HepG2 (cell line): ENCODE measurements around the gene BSG. TPM values are rescaled to one million over a fixed set of nuclear protein-coding genes. Genes with fewer than 3 reads are reported as not detected.
A peak's percentile ranks its signal among the peaks of the same experiment; 100 is the strongest.

Experiments
- BHLHE40 ChIP-seq: IDR thresholded peaks from 2 replicates; pipeline ENCODE4 v1.6.1; 2011; ENCODE audit warnings: low read length, improper control_type of control experiment
- CCAR2 ChIP-seq: fragments of 200-400 bp; formaldehyde crosslinking; optimal IDR thresholded peaks from 2 replicates; pipeline ENCODE3; 2018; ENCODE audit warnings: low read depth, mild to moderate bottlenecking, low read length, moderate library complexity
- GFI1 ChIP-seq: sonication (generic); formaldehyde crosslinking; IDR thresholded peaks from 2 replicates; pipeline ENCODE4 v1.5.0; 2020; ENCODE audit warnings: missing genetic modification reagents, mild to moderate bottlenecking, borderline replicate concordance
- GTF3A ChIP-seq: sonication (generic); formaldehyde crosslinking; conservative IDR thresholded peaks from 2 replicates; pipeline ENCODE4 v1.4.0; 2020; ENCODE audit warnings: mild to moderate bottlenecking, missing genetic modification reagents
- JUN ChIP-seq: sonication (generic); formaldehyde crosslinking; IDR thresholded peaks from 2 replicates; pipeline ENCODE4 v1.4.0; 2020; ENCODE audit warnings: mild to moderate bottlenecking, missing genetic modification reagents
- MBD4 ChIP-seq: IDR thresholded peaks from 2 replicates; pipeline ENCODE4 v1.6.1; 2012; ENCODE audit warnings: low read length, inconsistent platforms, borderline replicate concordance
- MXD4 ChIP-seq: IDR thresholded peaks from 2 replicates; pipeline ENCODE4 v1.6.1; 2016; ENCODE audit warnings: mild to moderate bottlenecking, missing biosample characterization, missing genetic modification reagents
- NFKBIZ ChIP-seq: IDR thresholded peaks from 2 replicates; pipeline ENCODE4 v1.6.1; 2018; ENCODE audit warnings: missing genetic modification reagents, missing compliant biosample characterization
- RFXAP ChIP-seq: sonication (generic); formaldehyde crosslinking; IDR thresholded peaks from 2 replicates; pipeline ENCODE4 v1.4.0; 2020; ENCODE audit warnings: missing genetic modification reagents, borderline replicate concordance
- TGIF2 ChIP-seq: IDR thresholded peaks from 2 replicates; pipeline ENCODE4 v1.6.1; 2016; ENCODE audit warnings: control low read depth, missing compliant biosample characterization
- ZBTB38 ChIP-seq: sonication (generic); formaldehyde crosslinking; IDR thresholded peaks from 2 replicates; pipeline ENCODE4 v1.5.1; 2020; ENCODE audit warnings: mild to moderate bottlenecking, missing genetic modification reagents
- ZNF12 ChIP-seq: sonication (generic); formaldehyde crosslinking; IDR thresholded peaks from 2 replicates; pipeline ENCODE4 v1.5.0; 2020; ENCODE audit warnings: missing genetic modification reagents
- ZNF563 ChIP-seq: sonication (generic); formaldehyde crosslinking; IDR thresholded peaks from 2 replicates; pipeline ENCODE4 v1.8.0; 2022; ENCODE audit warnings: mild to moderate bottlenecking, moderate library complexity, missing genetic modification reagents
- ZNF605 ChIP-seq: sonication (generic); formaldehyde crosslinking; IDR thresholded peaks from 2 replicates; pipeline ENCODE4 v1.8.0; 2022; ENCODE audit warnings: mild to moderate bottlenecking, missing genetic modification reagents
- ZNF607 ChIP-seq: sonication (generic); formaldehyde crosslinking; IDR thresholded peaks from 2 replicates; pipeline ENCODE4 v1.5.1; 2020; ENCODE audit warnings: missing genetic modification reagents, mild to moderate bottlenecking, borderline replicate concordance
- ZNF678 ChIP-seq: sonication (generic); formaldehyde crosslinking; IDR thresholded peaks from 2 replicates; pipeline ENCODE4 v1.4.0; 2020; ENCODE audit warnings: mild to moderate bottlenecking, missing genetic modification reagents
- ZNF777 ChIP-seq: sonication (generic); formaldehyde crosslinking; IDR thresholded peaks from 2 replicates; pipeline ENCODE4 v1.4.0; 2020; ENCODE audit warnings: missing genetic modification reagents
- polyA plus RNA-seq, 8 experiments: library from polyadenylated mRNA; depleted of rRNA in 3 of 8; stranded (reverse) in 7 of 8; unstranded in 1 of 8; fragments of >200 nt; fragmentation: Illumina TruSeq in 4 of 8; extraction: Trizol in 4 of 8; gene quantifications; 2 replicates each; pipeline versions ENCODE4 v1.2.1 to v1.2.3, GENCODE V29; 2011 to 2016; ENCODE audit warnings: low read depth in 4 of 8, missing spikeins in 1 of 8, mixed read lengths in 1 of 8; ENCODE audit not compliant: insufficient read depth in 1 of 8
- total RNA-seq, 5 experiments: library from RNA; depleted of rRNA; stranded (reverse); fragments of >200 nt; fragmentation: Illumina TruSeq; extraction: Trizol; gene quantifications; 2 replicates each; pipeline ENCODE4 v1.2.3, GENCODE V29; 2016; ENCODE audit warnings: low read depth in 1 of 5
- TF ChIP-seq, protein P1 (sequence below): sonication (generic); formaldehyde crosslinking; IDR thresholded peaks from 2 replicates; pipeline ENCODE4 v1.4.0; 2020; ENCODE audit warnings: missing genetic modification reagents, borderline replicate concordance
- TF ChIP-seq, protein P2 (sequence below): sonication (generic); formaldehyde crosslinking; IDR thresholded peaks from 2 replicates; pipeline ENCODE4 v1.9.0; 2022; ENCODE audit warnings: missing genetic modification reagents, mild to moderate bottlenecking, borderline replicate concordance
- TF ChIP-seq, protein P3 (sequence below): sonication (generic); formaldehyde crosslinking; IDR thresholded peaks from 2 replicates; pipeline ENCODE4 v1.8.1; 2023; ENCODE audit warnings: mild to moderate bottlenecking, moderate library complexity, missing genetic modification reagents
- TF ChIP-seq, protein P4 (sequence below): sonication (generic); formaldehyde crosslinking; IDR thresholded peaks from 2 replicates; pipeline ENCODE4 v1.9.0; 2021; ENCODE audit warnings: missing genetic modification reagents, borderline replicate concordance

Gene BSG
- total and polyA plus RNA-seq, 2 of the 13 experiments (the other 11 are each of a cell fraction or from before 2014, with no cell fraction given) = 309 to 754 TPM

DNA sequence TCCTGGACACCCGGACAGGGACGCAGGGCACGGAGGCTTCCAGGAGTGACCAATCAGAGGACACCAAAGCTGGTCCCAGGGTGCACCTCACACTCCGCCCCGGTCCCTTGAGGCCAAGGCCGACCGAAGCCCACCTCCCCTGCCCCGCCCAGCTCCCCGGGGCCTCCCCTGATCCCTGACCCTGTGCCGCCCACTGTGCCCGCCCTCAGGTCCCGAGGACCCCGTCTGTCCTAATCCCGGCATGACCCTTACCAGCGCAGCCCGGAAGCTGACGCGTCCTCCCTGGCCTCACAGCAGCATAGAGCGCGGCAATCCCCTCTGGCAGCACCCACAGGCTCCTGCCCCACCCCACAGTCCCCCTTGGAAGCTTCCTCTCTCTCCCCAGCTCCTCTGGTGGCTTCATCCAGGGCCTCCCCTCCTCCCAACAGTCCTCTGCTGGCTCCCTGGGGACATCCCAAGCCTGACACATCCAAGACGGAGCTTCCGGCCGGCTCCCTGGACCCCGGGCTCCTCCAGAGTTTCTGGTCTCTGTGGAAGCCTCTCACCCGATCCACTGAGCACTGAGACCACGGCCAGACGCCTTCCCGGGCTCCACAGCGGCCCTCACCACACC is 48.2 kb upstream of the BSG start (continued):
- no peak for TF ChIP-seq ZNF605 (CRISPR knock-in tag)
- peak; percentile 89; the same call in 1 of the 2 replicates for TF ChIP-seq RFXAP (CRISPR knock-in tag)
- TF ChIP-seq GTF3A = no peak
- TF ChIP-seq, protein P1, sequence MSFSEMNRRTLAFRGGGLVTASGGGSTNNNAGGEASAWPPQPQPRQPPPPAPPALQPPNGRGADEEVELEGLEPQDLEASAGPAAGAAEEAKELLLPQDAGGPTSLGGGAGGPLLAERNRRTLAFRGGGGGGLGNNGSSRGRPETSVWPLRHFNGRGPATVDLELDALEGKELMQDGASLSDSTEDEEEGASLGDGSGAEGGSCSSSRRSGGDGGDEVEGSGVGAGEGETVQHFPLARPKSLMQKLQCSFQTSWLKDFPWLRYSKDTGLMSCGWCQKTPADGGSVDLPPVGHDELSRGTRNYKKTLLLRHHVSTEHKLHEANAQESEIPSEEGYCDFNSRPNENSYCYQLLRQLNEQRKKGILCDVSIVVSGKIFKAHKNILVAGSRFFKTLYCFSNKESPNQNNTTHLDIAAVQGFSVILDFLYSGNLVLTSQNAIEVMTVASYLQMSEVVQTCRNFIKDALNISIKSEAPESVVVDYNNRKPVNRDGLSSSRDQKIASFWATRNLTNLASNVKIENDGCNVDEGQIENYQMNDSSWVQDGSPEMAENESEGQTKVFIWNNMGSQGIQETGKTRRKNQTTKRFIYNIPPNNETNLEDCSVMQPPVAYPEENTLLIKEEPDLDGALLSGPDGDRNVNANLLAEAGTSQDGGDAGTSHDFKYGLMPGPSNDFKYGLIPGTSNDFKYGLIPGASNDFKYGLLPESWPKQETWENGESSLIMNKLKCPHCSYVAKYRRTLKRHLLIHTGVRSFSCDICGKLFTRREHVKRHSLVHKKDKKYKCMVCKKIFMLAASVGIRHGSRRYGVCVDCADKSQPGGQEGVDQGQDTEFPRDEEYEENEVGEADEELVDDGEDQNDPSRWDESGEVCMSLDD = peak; percentile 77; the same call in 1 of the 2 replicates
- TF ChIP-seq NFKBIZ (CRISPR knock-in tag) = no peak
- TF ChIP-seq, protein P2, sequence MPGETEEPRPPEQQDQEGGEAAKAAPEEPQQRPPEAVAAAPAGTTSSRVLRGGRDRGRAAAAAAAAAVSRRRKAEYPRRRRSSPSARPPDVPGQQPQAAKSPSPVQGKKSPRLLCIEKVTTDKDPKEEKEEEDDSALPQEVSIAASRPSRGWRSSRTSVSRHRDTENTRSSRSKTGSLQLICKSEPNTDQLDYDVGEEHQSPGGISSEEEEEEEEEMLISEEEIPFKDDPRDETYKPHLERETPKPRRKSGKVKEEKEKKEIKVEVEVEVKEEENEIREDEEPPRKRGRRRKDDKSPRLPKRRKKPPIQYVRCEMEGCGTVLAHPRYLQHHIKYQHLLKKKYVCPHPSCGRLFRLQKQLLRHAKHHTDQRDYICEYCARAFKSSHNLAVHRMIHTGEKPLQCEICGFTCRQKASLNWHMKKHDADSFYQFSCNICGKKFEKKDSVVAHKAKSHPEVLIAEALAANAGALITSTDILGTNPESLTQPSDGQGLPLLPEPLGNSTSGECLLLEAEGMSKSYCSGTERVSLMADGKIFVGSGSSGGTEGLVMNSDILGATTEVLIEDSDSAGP = peak; percentile 60
- TF ChIP-seq, protein P3, sequence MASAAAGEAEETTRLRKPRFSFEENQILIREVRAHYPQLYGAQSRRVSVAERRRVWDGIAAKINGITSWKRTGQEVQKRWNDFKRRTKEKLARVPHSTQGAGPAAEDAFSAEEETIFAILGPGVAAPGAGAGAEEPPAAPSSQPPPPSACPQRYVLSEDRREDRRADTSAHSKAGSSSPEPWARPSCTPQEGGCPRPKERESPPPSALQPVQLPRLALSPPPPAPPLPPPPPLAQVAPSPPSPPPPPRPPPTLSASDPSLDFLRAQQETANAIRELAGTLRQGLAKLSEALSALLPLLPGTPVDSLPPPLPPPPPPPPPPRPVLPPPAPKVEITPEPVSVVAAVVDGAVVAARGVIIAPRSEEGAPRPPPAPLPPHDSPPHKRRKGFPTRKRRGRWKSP = no peak
- TF ChIP-seq ZNF12 (CRISPR knock-in tag) = no peak
- TF ChIP-seq ZBTB38 (CRISPR knock-in tag) = peak; percentile 80; the same call in 1 of the 2 replicates
- TF ChIP-seq, protein P4, sequence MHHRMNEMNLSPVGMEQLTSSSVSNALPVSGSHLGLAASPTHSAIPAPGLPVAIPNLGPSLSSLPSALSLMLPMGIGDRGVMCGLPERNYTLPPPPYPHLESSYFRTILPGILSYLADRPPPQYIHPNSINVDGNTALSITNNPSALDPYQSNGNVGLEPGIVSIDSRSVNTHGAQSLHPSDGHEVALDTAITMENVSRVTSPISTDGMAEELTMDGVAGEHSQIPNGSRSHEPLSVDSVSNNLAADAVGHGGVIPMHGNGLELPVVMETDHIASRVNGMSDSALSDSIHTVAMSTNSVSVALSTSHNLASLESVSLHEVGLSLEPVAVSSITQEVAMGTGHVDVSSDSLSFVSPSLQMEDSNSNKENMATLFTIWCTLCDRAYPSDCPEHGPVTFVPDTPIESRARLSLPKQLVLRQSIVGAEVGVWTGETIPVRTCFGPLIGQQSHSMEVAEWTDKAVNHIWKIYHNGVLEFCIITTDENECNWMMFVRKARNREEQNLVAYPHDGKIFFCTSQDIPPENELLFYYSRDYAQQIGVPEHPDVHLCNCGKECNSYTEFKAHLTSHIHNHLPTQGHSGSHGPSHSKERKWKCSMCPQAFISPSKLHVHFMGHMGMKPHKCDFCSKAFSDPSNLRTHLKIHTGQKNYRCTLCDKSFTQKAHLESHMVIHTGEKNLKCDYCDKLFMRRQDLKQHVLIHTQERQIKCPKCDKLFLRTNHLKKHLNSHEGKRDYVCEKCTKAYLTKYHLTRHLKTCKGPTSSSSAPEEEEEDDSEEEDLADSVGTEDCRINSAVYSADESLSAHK = no peak
- 0 out of 2 replicates have a peak, but pooled peaks have one; percentile 19 for TF ChIP-seq ZNF777 (CRISPR knock-in tag)
- TF ChIP-seq BHLHE40 = no peak
- no peak for TF ChIP-seq MBD4
- no peak for TF ChIP-seq CCAR2
- TF ChIP-seq ZNF678 (CRISPR knock-in tag) = no peak
- no peak for TF ChIP-seq TGIF2 (CRISPR knock-in tag)
- TF ChIP-seq MXD4 (CRISPR knock-in tag) = peak; percentile 50; the same call in 1 of the 2 replicates
- TF ChIP-seq ZNF563 (CRISPR knock-in tag) = no peak
- TF ChIP-seq ZNF607 (CRISPR knock-in tag) = peak; percentile 39; the same call in 1 of the 2 replicates
- TF ChIP-seq GFI1 (CRISPR knock-in tag) = peak; percentile 52; the same call in 1 of the 2 replicates
- 0 out of 2 replicates have a peak, but pooled peaks have one; percentile 38 for TF ChIP-seq JUN (CRISPR knock-in tag)
